B cell (primary cell): ENCODE results near the gene EFCAB8. TPM values are rescaled to one million over a fixed set of nuclear protein-coding genes. Genes with fewer than 3 reads are reported as not detected.

Source experiments
- ATAC-seq: fragments of 200-7000 bp; cut with Tn5 transposase; one replicate; pipeline ENCODE4 v1.10.0; 2021; ENCODE audit warnings: low read depth, mild to moderate bottlenecking, moderate number of reproducible peaks, moderate library complexity
- CTCF ChIA-PET: fragments of 350-600 bp; sonication (Branson Sonifier 250); formaldehyde crosslinking; loops from one replicate; lab custom pipeline; 2021; ENCODE audit warnings: antibody characterized with exemption, inconsistent platforms; lab: Charles Lee
- POLR2A ChIA-PET: fragments of 350-600 bp; sonication (Branson Sonifier 250); formaldehyde crosslinking; loops from one replicate; lab custom pipeline; 2021; ENCODE audit warnings: antibody characterized with exemption; lab: Charles Lee
- DNase-seq: peaks from one replicate; pipeline ENCODE4 v3.0.0; 2013
- H2AFZ ChIP-seq: 2 replicates; pipeline ENCODE4 v1.6.1; 2012; ENCODE audit warnings: mild to moderate bottlenecking, low read depth, low read length; ENCODE audit not compliant: insufficient read depth, poor library complexity, severe bottlenecking
- H3K27ac ChIP-seq, 2 donors: 1 replicate in 1 of 2; 2 replicates in 1 of 2; pipeline ENCODE4 v1.5.1; 2012 to 2013; ENCODE audit warnings: low read length in 2 of 2, mild to moderate bottlenecking in 2 of 2, moderate library complexity in 1 of 2
- H3K27me3 ChIP-seq, 4 experiments: fragments of 200-600 bp in 1 of 4; sonication (generic) in 1 of 4; replicated peaks in 1 of 4; 1 replicate in 2 of 4; 2 replicates in 2 of 4; pipeline versions ENCODE4 v1.6.1 to v1.7.0; 2013 to 2016; ENCODE audit warnings: low read length in 3 of 4, mild to moderate bottlenecking in 2 of 4, mixed read lengths in 1 of 4, moderate library complexity in 1 of 4; ENCODE audit not compliant: insufficient read depth in 4 of 4, control insufficient read depth in 3 of 4; ENCODE audit errors: control extremely low read depth in 1 of 4
- H3K36me3 ChIP-seq, 2 experiments: replicated peaks in 1 of 2; 1 replicate in 1 of 2; 2 replicates in 1 of 2; pipeline versions ENCODE4 v1.6.1 to v1.7.1; 2013; ENCODE audit warnings: low read length in 1 of 2; ENCODE audit not compliant: insufficient read depth in 2 of 2, control insufficient read depth in 1 of 2; ENCODE audit errors: control extremely low read depth in 1 of 2, extremely low read depth in 1 of 2
- H3K4me1 ChIP-seq, 2 donors: fragments of 200-600 bp in 1 of 2; sonication (generic) in 1 of 2; 1 replicate in 1 of 2; 2 replicates in 1 of 2; pipeline versions ENCODE4 v1.5.1 to v1.6.1; 2013 to 2017; ENCODE audit warnings: low read length in 2 of 2; ENCODE audit not compliant: control insufficient read depth in 2 of 2, insufficient read depth in 2 of 2
- H3K4me2 ChIP-seq: replicated peaks from 2 replicates; pipeline ENCODE3; 2012; ENCODE audit warnings: mild to moderate bottlenecking, low read depth, low read length; ENCODE audit not compliant: poor library complexity, severe bottlenecking
- H3K4me3 ChIP-seq, 5 experiments: fragments of 200-600 bp in 1 of 5; sonication (generic) in 1 of 5; 1 replicate in 3 of 5; 2 replicates in 2 of 5; pipeline versions ENCODE4 v1.5.1 to v1.7.0; 2011 to 2016; ENCODE audit warnings: low read length in 4 of 5, mild to moderate bottlenecking in 4 of 5, low read depth in 2 of 5, control low read depth in 1 of 5, moderate library complexity in 1 of 5; ENCODE audit not compliant: insufficient read depth in 1 of 5; ENCODE audit errors: control extremely low read depth in 1 of 5, extremely low read depth in 1 of 5
- H3K79me2 ChIP-seq: fragments of 200-600 bp; sonication (generic); one replicate; pipeline ENCODE4 v1.6.0; 2016; ENCODE audit warnings: low read length; ENCODE audit not compliant: control insufficient read depth, insufficient read depth
- H3K9ac ChIP-seq: fragments of 200-600 bp; sonication (generic); 2 replicates; pipeline ENCODE4 v1.6.1; 2017; ENCODE audit warnings: mild to moderate bottlenecking, low read length, moderate library complexity
- H3K9me3 ChIP-seq, 3 donors: one replicate each; pipeline versions ENCODE4 v1.6.1 to v1.7.1; 2013; ENCODE audit warnings: low read length in 2 of 3; ENCODE audit not compliant: control insufficient read depth in 2 of 3, insufficient read depth in 1 of 3; ENCODE audit errors: control extremely low read depth in 1 of 3
- H4K20me1 ChIP-seq: 2 replicates; pipeline ENCODE4 v1.6.0; 2012; ENCODE audit warnings: mild to moderate bottlenecking, low read length; ENCODE audit not compliant: insufficient read depth, control insufficient read depth, poor library complexity, severe bottlenecking
- H3K27ac Mint-ChIP-seq: one replicate; pipeline ENCODE4 v1.8.0; 2021; ENCODE audit warnings: mixed read lengths
- H3K27me3 Mint-ChIP-seq: one replicate; pipeline ENCODE4 v1.8.0; 2021; ENCODE audit warnings: mixed read lengths
- H3K4me1 Mint-ChIP-seq: one replicate; pipeline ENCODE4 v1.8.0; 2021; ENCODE audit warnings: mixed read lengths
- H3K4me3 Mint-ChIP-seq: one replicate; pipeline ENCODE4 v1.8.0; 2021; ENCODE audit warnings: mixed read lengths
- H3K9me3 Mint-ChIP-seq: one replicate; pipeline ENCODE4 v1.8.0; 2022; ENCODE audit warnings: mixed read lengths; ENCODE audit not compliant: insufficient read depth
- CTCF ChIP-seq: fragments of 200-600 bp; IDR thresholded peaks from one replicate; pipeline ENCODE4 v1.8.0; 2022; ENCODE audit warnings: antibody characterized with exemption, mild to moderate bottlenecking
- EZH2 ChIP-seq: IDR thresholded peaks from 2 replicates; pipeline ENCODE4 v1.6.1; 2012; ENCODE audit warnings: borderline replicate concordance, low read depth, mild to moderate bottlenecking, moderate library complexity, low read length; ENCODE audit not compliant: insufficient read depth, poor library complexity, severe bottlenecking
- WGBS: methylation state at CpG from one replicate; pipeline ENCODE4 v1.1.5; 2013; ENCODE audit warnings: missing lambda C conversion rate; ENCODE audit not compliant: insufficient coverage; 5-methylcytosine and 5-hydroxymethylcytosine counted together
- intact Hi-C: fragments of 100-400 bp; cut with micrococcal nuclease; formaldehyde crosslinking; loops from one replicate; pipeline ENCODE4 v1.10.0; 2022
- polyA plus RNA-seq: library from polyadenylated mRNA; depleted of rRNA; stranded (reverse); fragments of >200 nt; gene quantifications from 2 replicates; pipeline ENCODE4 v1.2.3, GENCODE V29; 2012
- total RNA-seq, 2 donors: library from RNA; stranded (reverse); fragments of 120-200 nt in 1 of 2; gene quantifications; 1 replicate in 1 of 2; 2 replicates in 1 of 2; pipeline versions ENCODE4 v1.2.3 to v1.2.4, GENCODE V29; 2013 to 2022

The EFCAB8 gene
- total and polyA plus RNA-seq, 2 donors (not counting 1 experiment from before 2014, with no cell fraction given) = 0.72 to 2.3 TPM

- no peak overlapping the region for H3K4me2 ChIP-seq
- H3K9me3 Mint-ChIP-seq = no peaks in the 10 kb centered on the region
- H2AFZ ChIP-seq = no peak overlapping the region
- H4K20me1 ChIP-seq = no peaks in the 10 kb centered on the region
- no peak for ATAC-seq
- no peak overlapping the region for H3K27ac Mint-ChIP-seq
- H3K27me3 Mint-ChIP-seq = no peaks in the 10 kb centered on the region
- whole genome bisulfite sequencing = 94% methylated on average over 18 of the region's 19 CpGs
- no peaks in the 10 kb centered on the region for H3K36me3 ChIP-seq
- ChIA-PET POLR2A (no interaction called here), CTCF (no interaction called here)
- no peak for DNase-seq
- H3K4me1 Mint-ChIP-seq = no peaks in the 10 kb centered on the region
- intact Hi-C loops = no loop called here
- no peak overlapping the region for H3K4me3 ChIP-seq
- H3K79me2 ChIP-seq = no peaks in the 10 kb centered on the region
- no peak overlapping the region for H3K9ac ChIP-seq
- peaks cover 0 to 18% (median 0%) of the 10 kb centered on the region in 3 donors for H3K9me3 ChIP-seq
- H3K27ac ChIP-seq = no peak overlapping the region
- no peak for TF ChIP-seq CTCF
- no peak for TF ChIP-seq EZH2
- H3K27me3 ChIP-seq = no peaks in the 10 kb centered on the region
- H3K4me1 ChIP-seq = no peaks in the 10 kb centered on the region
- H3K4me3 Mint-ChIP-seq = no peak overlapping the region
Measured at GRCh38 chr20:32980131-32980941, 121.6 kb downstream of the EFCAB8 start.

DNA sequence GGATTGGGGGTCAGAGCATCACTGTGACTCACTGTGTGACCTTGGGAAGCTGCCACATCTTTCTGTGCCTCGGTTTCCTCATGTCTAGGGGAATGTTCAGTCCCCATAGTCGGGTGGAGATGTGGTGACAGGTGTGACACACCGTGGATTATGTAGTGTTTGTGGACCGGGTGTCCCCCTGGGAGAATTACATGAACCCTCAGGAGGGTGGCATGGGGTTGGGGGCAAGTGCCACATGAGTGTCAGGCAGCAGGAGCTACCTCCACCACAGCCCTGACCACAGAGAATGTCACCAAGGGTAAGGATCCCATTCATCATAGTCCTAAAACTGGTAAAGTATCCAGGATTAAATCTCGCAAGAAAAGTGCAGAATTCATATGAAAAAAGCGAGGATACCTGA, 122.3 kb downstream of the EFCAB8 start:
- Histone ChIP-seq H3K27ac (no peak overlapping the region), H3K4me3 (no peak overlapping the region), H3K79me2 (no peaks in the 10 kb centered on the region), H3K9ac (no peak overlapping the region), H3K4me2 (no peak overlapping the region), H3K36me3 (no peaks in the 10 kb centered on the region), H3K4me1 (no peaks in the 10 kb centered on the region), H4K20me1 (no peaks in the 10 kb centered on the region), H2AFZ (no peak overlapping the region), H3K9me3 (peaks cover 0 to 17% (median 0%) of the 10 kb centered on the region in 3 donors), H3K27me3 (no peaks in the 10 kb centered on the region)
- intact Hi-C loops = no loop called here
- Mint-ChIP-seq H3K4me1 (no peaks in the 10 kb centered on the region), H3K27ac (no peak overlapping the region), H3K9me3 (no peaks in the 10 kb centered on the region), H3K4me3 (no peak overlapping the region), H3K27me3 (no peaks in the 10 kb centered on the region)
- TF ChIP-seq EZH2 (no peak), CTCF (no peak)
- CTCF ChIA-PET = no interaction called here
- POLR2A ChIA-PET = no interaction called here
- WGBS = 91% methylated on average over 4 of the region's 6 CpGs
- ATAC-seq (no peak), DNase-seq (no peak)
